Fibroblast of pulmonary artery (primary cell): Measurements from ENCODE around the gene FCER2.

Experiments
- DNase-seq: peaks from one replicate; pipeline ENCODE4 v3.0.0-alpha.2; 2010; ENCODE audit warnings: low read depth
- H3K4me3 ChIP-seq: replicated peaks from 2 replicates; pipeline ENCODE4 v1.5.1; 2011; ENCODE audit warnings: low read depth, mild to moderate bottlenecking, control low read depth, low read length, moderate library complexity
- CTCF ChIP-seq: IDR thresholded peaks from 2 replicates; pipeline ENCODE4 v1.5.1; 2011; ENCODE audit warnings: mild to moderate bottlenecking, control low read depth, low read length, inconsistent platforms; ENCODE audit errors: missing control alignments

Gene FCER2

GRCh38 chr19:7678971-7679751, 22.8 kb downstream of the FCER2 start:
- TF ChIP-seq CTCF = no peak
- DNase-seq = no peak
- no peak overlapping the region for H3K4me3 ChIP-seq

GRCh38 chr19:7677669-7678311, 24.1 kb downstream of the FCER2 start:
- no peak overlapping the region for H3K4me3 ChIP-seq
- TF ChIP-seq CTCF = no peak
- no peak for DNase-seq

GRCh38 chr19:7676854-7677253, 25.1 kb downstream of the FCER2 start, which contains the start of gene MCEMP1:
MCEMP1 (plus strand) TSS chr19:7677090; CDS start chr19:7677121, 31 bp downstream.
- no peak for DNase-seq
- H3K4me3 ChIP-seq = no peak within 1 kb of the TSS

GRCh38 chr19:7676376-7676775, 25.6 kb downstream of the FCER2 start:
- no peak for TF ChIP-seq CTCF
- H3K4me3 ChIP-seq = no peak overlapping the region
- DNase-seq = no peak

More at GRCh38 chr19:7676854-7677253, 25.1 kb downstream of the FCER2 start, which contains the start of gene MCEMP1:
- TF ChIP-seq CTCF = no peak

- TF ChIP-seq CTCF = no peak
- no peak overlapping the region for H3K4me3 ChIP-seq
- peak; percentile 55 for DNase-seq
Observed at GRCh38 chr19:7674010-7675005, 27.6 kb downstream of the FCER2 start.

- H3K4me3 ChIP-seq = no peak overlapping the region
- TF ChIP-seq CTCF = no peak
- no peak for DNase-seq
Observed at GRCh38 chr19:7672522-7672921, 29.4 kb downstream of the FCER2 start.
